PFSK-1 (cell line): ENCODE measurements around the gene KREMEN2.

ENCODE experiments used
- POLR2AphosphoS5 ChIP-seq: IDR thresholded peaks from 2 replicates; pipeline ENCODE4 v1.6.1; 2012; ENCODE audit warnings: low read depth, mild to moderate bottlenecking, control low read depth, low read length, moderate library complexity
- SIN3A ChIP-seq: IDR thresholded peaks from 2 replicates; pipeline ENCODE4 v1.6.1; 2012; ENCODE audit warnings: mild to moderate bottlenecking, low read length, moderate library complexity, borderline replicate concordance; ENCODE audit not compliant: insufficient read depth

DNA sequence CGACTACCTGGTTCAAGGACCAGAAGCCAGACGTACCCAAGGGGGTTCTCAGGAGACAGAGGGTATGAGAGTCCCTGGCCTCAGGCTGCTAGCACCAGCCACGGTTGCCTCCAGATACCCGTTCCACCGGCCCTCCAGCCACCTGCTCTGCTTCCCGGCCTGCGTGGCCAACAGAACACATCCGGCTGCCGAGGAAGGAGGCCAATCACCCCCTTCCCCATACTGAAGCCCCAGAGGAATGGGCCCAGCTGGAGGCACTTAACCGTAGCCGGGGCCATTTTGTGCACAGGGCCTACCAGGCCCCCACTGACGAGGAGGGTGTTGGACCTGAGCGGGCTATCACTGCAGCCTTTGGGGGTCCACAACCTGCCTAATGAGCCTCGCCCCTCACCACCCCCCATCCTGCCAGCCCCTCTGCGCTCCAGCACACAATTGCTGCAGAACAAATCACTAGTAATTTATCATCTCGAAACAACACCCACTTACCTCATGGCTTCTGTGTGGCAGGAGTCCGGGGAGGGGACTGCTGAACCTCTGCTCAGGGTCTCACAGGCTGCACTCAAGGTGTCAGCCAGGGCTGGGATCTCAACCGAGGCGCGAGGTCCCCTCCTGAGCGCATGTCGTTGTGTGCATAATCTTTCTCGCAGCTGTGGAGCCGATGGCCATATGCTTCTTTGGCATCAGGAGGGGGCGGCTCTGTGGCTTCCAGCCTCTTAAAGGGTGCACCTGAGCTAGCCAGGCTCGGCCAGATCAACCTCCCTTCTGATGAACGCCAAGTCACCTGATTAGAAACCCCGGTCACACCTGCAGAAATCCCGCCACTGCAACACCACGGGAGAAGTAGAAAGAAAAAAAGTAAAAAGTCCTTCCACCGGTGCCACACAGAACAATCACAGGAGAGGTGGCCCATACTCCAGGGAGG, 10.1 kb upstream of the KREMEN2 start:
- no peak for TF ChIP-seq POLR2AphosphoS5
- no peak for TF ChIP-seq SIN3A
